Peyer's patch (tissue), 4 donors: Measurements from ENCODE around the gene CRIM1. TPM values are rescaled to one million over a fixed set of nuclear protein-coding genes. Genes with fewer than 3 reads are reported as not detected.

Source experiments
- DNase-seq, 3 donors: peaks; one replicate each; pipeline ENCODE4 v3.0.0-alpha.2; 2017 to 2019
- H3K27ac ChIP-seq, 4 donors: fragments of 200-600 bp; sonication (generic); one replicate each; pipeline ENCODE4 v1.5.1; 2016 to 2019
- H3K27me3 ChIP-seq, 2 donors: fragments of 200-600 bp; sonication (generic); one replicate each; pipeline ENCODE4 v1.5.1; 2019
- H3K36me3 ChIP-seq, 3 donors: fragments of 200-600 bp; sonication (generic); one replicate each; pipeline ENCODE4 v1.5.1; 2016 to 2019
- H3K4me1 ChIP-seq, 4 donors: fragments of 200-600 bp; sonication (generic); one replicate each; pipeline ENCODE4 v1.5.1; 2016 to 2019
- H3K4me3 ChIP-seq, 4 donors: fragments of 200-600 bp; sonication (generic); 1 replicate in 3 of 4; 2 replicates in 1 of 4; pipeline ENCODE4 v1.5.1; 2016 to 2019; ENCODE audit warnings: mild to moderate bottlenecking in 1 of 4
- H3K9me3 ChIP-seq, 4 donors: fragments of 200-600 bp; sonication (generic); one replicate each; pipeline ENCODE4 v1.5.1; 2016 to 2019; ENCODE audit warnings: mild to moderate bottlenecking in 1 of 4
- POLR2A ChIP-seq, 2 donors: fragments of 450-650 bp; IDR thresholded peaks; one replicate each; pipeline ENCODE4 v1.5.1; 2017; ENCODE audit warnings: antibody characterized with exemption in 2 of 2, mild to moderate bottlenecking in 2 of 2, moderate library complexity in 2 of 2
- total RNA-seq, 4 donors: library from RNA; depleted of rRNA; stranded (reverse); fragments of >200 nt; gene quantifications; one replicate each; pipeline ENCODE4 v1.1.0, GENCODE V29; 2016
- TF ChIP-seq, protein P1 (sequence below), 6 experiments: fragments of 450-650 bp in 4 of 6; fragments of 200-600 bp in 2 of 6; sonication (generic) in 1 of 6; IDR thresholded peaks; one replicate each; pipeline ENCODE4 v1.5.1; 2017 to 2019; ENCODE audit warnings: antibody characterized with exemption in 6 of 6, mild to moderate bottlenecking in 3 of 6, moderate library complexity in 1 of 6

Gene CRIM1
- total RNA-seq, 4 donors from 2014 or later, result 29.9 to 181 (median 63.6) TPM

DNA sequence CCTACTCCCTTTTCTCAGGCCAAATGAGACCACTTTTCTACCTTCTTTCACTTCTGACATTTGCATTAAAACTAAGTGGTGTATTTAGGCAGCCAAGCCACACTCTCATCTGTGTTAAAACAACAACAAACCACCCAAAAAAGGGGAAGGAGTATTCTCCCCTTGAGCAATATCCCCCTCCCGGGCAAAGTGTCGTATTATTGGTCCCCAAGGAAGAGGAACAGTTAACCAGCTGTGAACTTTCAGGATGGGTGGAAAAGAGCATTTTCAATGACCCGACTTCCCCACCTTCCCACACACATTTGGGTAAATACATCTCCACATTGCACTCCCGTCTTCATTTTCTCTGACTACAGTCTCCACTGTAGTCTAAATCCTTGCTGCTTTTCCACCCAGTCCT lies 198.1 kb downstream of the CRIM1 start:
- DNase-seq, result no peak

DNA sequence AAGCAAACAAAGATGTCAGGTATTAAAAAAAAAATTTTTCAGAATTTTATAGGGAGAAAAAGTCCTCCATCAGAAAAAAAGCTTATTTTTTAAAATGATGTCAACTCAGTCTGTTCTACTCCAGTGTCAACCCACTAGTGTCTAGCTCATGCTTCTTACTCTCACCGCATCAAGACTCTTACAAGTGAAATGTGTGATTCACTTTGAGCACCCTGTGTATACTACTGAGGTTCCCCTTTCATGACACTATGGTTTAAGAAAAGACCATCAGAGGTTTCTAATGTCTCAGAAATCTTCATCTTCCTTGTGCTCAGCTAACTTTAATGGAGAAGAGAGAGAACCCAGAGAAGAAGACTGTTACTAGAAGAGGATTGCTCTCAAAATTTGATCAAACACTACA lies 199.0 kb downstream of the CRIM1 start:
- Histone ChIP-seq H3K4me1 (no peaks in the 10 kb centered on the region), H3K36me3 (peaks cover 0 to 48% (median 0%) of the 10 kb centered on the region in 3 donors), H3K4me3 (no peak overlapping the region), H3K9me3 (no peaks in the 10 kb centered on the region), H3K27ac (no peak overlapping the region), H3K27me3 (no peaks in the 10 kb centered on the region)
- DNase-seq, result no peak
- TF ChIP-seq POLR2A (IDR thresholded peaks at IDR 0.05), result no peak
- TF ChIP-seq, protein P1, sequence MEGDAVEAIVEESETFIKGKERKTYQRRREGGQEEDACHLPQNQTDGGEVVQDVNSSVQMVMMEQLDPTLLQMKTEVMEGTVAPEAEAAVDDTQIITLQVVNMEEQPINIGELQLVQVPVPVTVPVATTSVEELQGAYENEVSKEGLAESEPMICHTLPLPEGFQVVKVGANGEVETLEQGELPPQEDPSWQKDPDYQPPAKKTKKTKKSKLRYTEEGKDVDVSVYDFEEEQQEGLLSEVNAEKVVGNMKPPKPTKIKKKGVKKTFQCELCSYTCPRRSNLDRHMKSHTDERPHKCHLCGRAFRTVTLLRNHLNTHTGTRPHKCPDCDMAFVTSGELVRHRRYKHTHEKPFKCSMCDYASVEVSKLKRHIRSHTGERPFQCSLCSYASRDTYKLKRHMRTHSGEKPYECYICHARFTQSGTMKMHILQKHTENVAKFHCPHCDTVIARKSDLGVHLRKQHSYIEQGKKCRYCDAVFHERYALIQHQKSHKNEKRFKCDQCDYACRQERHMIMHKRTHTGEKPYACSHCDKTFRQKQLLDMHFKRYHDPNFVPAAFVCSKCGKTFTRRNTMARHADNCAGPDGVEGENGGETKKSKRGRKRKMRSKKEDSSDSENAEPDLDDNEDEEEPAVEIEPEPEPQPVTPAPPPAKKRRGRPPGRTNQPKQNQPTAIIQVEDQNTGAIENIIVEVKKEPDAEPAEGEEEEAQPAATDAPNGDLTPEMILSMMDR (IDR thresholded peaks at IDR 0.05), result no peak

More for the DNA sequence above, 198.1 kb downstream of the CRIM1 start:
- Histone ChIP-seq H3K9me3 (no peaks in the 10 kb centered on the region), H3K4me3 (no peak overlapping the region), H3K27ac (no peak overlapping the region), H3K36me3 (peaks cover 0 to 56% (median 0%) of the 10 kb centered on the region in 3 donors), H3K27me3 (no peaks in the 10 kb centered on the region), H3K4me1 (no peaks in the 10 kb centered on the region)
- TF ChIP-seq, protein P1 (IDR thresholded peaks at IDR 0.05), result no peak
- no peak for TF ChIP-seq POLR2A (IDR thresholded peaks at IDR 0.05)

DNA sequence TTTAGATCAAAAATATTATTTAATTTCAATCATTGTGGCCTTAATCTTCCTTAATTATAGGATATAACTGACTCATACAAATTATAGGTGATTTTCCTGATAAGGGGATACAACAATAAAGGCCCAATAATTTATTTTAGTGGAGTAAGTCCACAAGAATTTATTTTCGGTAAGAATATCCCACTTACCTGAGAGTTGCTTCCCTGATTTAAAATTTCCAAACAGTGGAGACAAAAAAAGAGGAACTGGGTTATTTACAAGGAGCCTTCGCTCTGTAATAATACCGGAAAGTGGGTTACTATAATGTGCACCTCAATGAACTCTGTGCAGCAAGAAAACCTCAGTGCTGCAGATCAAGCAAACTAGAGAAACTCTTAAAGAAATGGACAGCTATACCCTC lies 200.2 kb downstream of the CRIM1 start:
- Histone ChIP-seq H3K27me3 (no peaks in the 10 kb centered on the region), H3K36me3 (peaks cover 0 to 41% (median 0%) of the 10 kb centered on the region in 3 donors), H3K4me3 (no peak overlapping the region), H3K27ac (no peak overlapping the region), H3K9me3 (no peaks in the 10 kb centered on the region), H3K4me1 (no peaks in the 10 kb centered on the region)
- TF ChIP-seq, protein P1 (IDR thresholded peaks at IDR 0.05), result no peak
- TF ChIP-seq POLR2A (IDR thresholded peaks at IDR 0.05), result no peak
- DNase-seq, result no peak

GRCh38 chr2:36556842-36557241 lies 201.3 kb downstream of the CRIM1 start:
- Histone ChIP-seq H3K9me3 (no peaks in the 10 kb centered on the region), H3K36me3 (peaks cover 0 to 31% (median 0%) of the 10 kb centered on the region in 3 donors), H3K4me3 (no peak overlapping the region), H3K4me1 (no peaks in the 10 kb centered on the region), H3K27me3 (no peaks in the 10 kb centered on the region), H3K27ac (no peak overlapping the region)
- no peak for DNase-seq
- no peak for TF ChIP-seq POLR2A (IDR thresholded peaks at IDR 0.05)
- TF ChIP-seq, protein P1 (IDR thresholded peaks at IDR 0.05), result no peak

DNA sequence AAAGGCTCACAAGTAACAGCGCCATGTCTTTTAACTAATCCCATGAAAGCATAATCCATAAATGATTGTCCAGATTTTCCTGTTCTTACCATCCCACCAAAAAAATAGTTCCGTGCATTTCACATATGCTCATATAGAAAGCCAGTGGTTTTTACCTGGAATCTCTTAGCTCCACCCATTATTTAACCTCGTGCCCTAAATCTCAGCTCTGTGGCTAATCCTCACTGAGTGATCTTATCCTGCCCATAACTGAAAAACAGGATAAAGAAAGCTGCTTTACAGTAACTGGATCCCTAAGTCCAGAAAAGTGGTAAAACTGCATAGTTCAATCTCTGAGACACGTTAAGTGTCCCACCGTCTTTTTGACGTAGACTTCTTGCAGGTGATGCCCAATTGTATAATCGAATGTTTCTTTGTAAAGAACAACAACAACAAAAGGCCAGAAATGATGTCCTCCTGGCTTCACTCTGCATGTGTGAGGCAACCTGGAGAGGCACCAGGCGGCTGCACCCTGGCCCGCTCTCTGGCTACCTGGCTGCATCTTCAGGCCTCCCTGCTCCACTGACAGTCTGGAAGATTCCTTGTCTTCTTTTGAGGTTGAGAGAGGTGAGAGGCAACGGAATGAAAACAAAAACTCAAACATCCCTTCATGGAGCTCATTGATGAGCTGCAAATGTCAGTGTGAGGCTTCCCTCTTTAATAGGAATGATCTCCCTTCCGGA lies 203.8 kb downstream of the CRIM1 start:
- no peaks in the 10 kb centered on the region for H3K9me3 ChIP-seq
- no peak overlapping the region for H3K27ac ChIP-seq
- peaks cover 0 to 18% (median 0%) of the 10 kb centered on the region in 3 donors for H3K36me3 ChIP-seq
- H3K27me3 ChIP-seq, result no peaks in the 10 kb centered on the region
- no peaks in the 10 kb centered on the region for H3K4me1 ChIP-seq
- no peak overlapping the region for H3K4me3 ChIP-seq
- no peak for DNase-seq
- TF ChIP-seq, protein P1 (IDR thresholded peaks at IDR 0.05), result no peak
- TF ChIP-seq POLR2A (IDR thresholded peaks at IDR 0.05), result no peak
